ENCODE results near the gene RNPS1. TPM values are rescaled to one million over a fixed set of nuclear protein-coding genes. Genes with fewer than 3 reads are reported as not detected.
A peak's percentile ranks its signal among the peaks of the same experiment; 100 is the strongest.
"Not testable (repeated sequence)": the region's sequence is repeated elsewhere in the genome, so short reads cannot be mapped to it uniquely, and the experiment has no call there.

RNPS1 gene
- total RNA-seq, 1 experiment from 2014 or later: 164 TPM

- H3K4me1 ChIP-seq (replicated peaks): peaks cover 8% of the 10 kb centered on the region
- H3K36me3 ChIP-seq: peaks cover 98% of the 10 kb centered on the region
- H3K9me3 ChIP-seq (replicated peaks): no peaks in the 10 kb centered on the region
These were observed 11.3 kb downstream of the RNPS1 start for GRCh38 chr16:2256531-2257140.

GRCh38 chr16:2253293-2253692, 14.6 kb downstream of the RNPS1 start:
- DNase-seq (ENCODE audit: low read depth in 1 of 2, low spot score in 2 of 2): no peak
- no peak overlapping the region for H3K4me3 ChIP-seq
- no peaks in the 10 kb centered on the region for H3K9me3 ChIP-seq (replicated peaks)
- H3K27me3 ChIP-seq (replicated peaks): no peaks in the 10 kb centered on the region
- H3K27ac ChIP-seq: no peak overlapping the region
- peaks cover 77% of the 10 kb centered on the region for H3K36me3 ChIP-seq
- peaks cover 13% of the 10 kb centered on the region for H3K4me1 ChIP-seq (replicated peaks)

More at GRCh38 chr16:2256531-2257140, 11.3 kb downstream of the RNPS1 start:
- Histone ChIP-seq H3K27me3 (replicated peaks) (no peaks in the 10 kb centered on the region), H3K27ac (no peak overlapping the region), H3K4me3 (no peak overlapping the region)
- no peak for DNase-seq (ENCODE audit: low read depth in 1 of 2, low spot score in 2 of 2)

- H3K4me3 ChIP-seq: no peak overlapping the region
- no peak for DNase-seq (ENCODE audit: low read depth in 1 of 2, low spot score in 2 of 2)
- no peaks in the 10 kb centered on the region for H3K27me3 ChIP-seq (replicated peaks)
- H3K9me3 ChIP-seq (replicated peaks): no peaks in the 10 kb centered on the region
- peaks cover 76% of the 10 kb centered on the region for H3K36me3 ChIP-seq
- peaks cover 13% of the 10 kb centered on the region for H3K4me1 ChIP-seq (replicated peaks)
- H3K27ac ChIP-seq: no peak overlapping the region
These were observed 15.1 kb downstream of the RNPS1 start for GRCh38 chr16:2252806-2253148.

- H3K9me3 ChIP-seq (replicated peaks): no peaks in the 10 kb centered on the region
- DNase-seq (ENCODE audit: low read depth in 1 of 2, low spot score in 2 of 2): peak; percentile 97 to 98
- no peaks in the 10 kb centered on the region for H3K27me3 ChIP-seq (replicated peaks)
- H3K27ac ChIP-seq: peak within 1 kb of the TSS; percentile 31
- H3K4me3 ChIP-seq: peak within 1 kb of the TSS; percentile 76
- peaks cover 13% of the 10 kb centered on the region for H3K4me1 ChIP-seq (replicated peaks)
- H3K36me3 ChIP-seq: peaks cover 73% of the 10 kb centered on the region
These were observed 16.4 kb downstream of the RNPS1 start, which contains the start of gene ECI1 for GRCh38 chr16:2251296-2252111. Gene ECI1, minus strand, starts transcription at chr16:2251587. Its CDS starts 21 bp downstream, at chr16:2251566.

- H3K27ac ChIP-seq: peak overlapping the region; percentile 31
- peaks cover 13% of the 10 kb centered on the region for H3K4me1 ChIP-seq (replicated peaks)
- peak; percentile 38 to 47 for DNase-seq (ENCODE audit: low read depth in 1 of 2, low spot score in 2 of 2)
- H3K4me3 ChIP-seq: peak overlapping the region; percentile 76
- H3K9me3 ChIP-seq (replicated peaks): no peaks in the 10 kb centered on the region
- H3K36me3 ChIP-seq: peaks cover 73% of the 10 kb centered on the region
- H3K27me3 ChIP-seq (replicated peaks): no peaks in the 10 kb centered on the region
These were observed 17.2 kb downstream of the RNPS1 start for GRCh38 chr16:2250652-2251295.

- H3K4me3 ChIP-seq: no peak overlapping the region
- no peaks in the 10 kb centered on the region for H3K27me3 ChIP-seq (replicated peaks)
- DNase-seq (ENCODE audit: low read depth in 1 of 2, low spot score in 2 of 2): no peak
- H3K27ac ChIP-seq: no peak overlapping the region
- H3K4me1 ChIP-seq (replicated peaks): peaks cover 4% of the 10 kb centered on the region
- peaks cover 76% of the 10 kb centered on the region for H3K36me3 ChIP-seq
- no peaks in the 10 kb centered on the region for H3K9me3 ChIP-seq (replicated peaks)
These were observed 21.5 kb downstream of the RNPS1 start for GRCh38 chr16:2246301-2246885.

- DNase-seq (ENCODE audit: low read depth in 1 of 2, low spot score in 2 of 2): no peak
- Histone ChIP-seq H3K27me3 (replicated peaks) (no peaks in the 10 kb centered on the region), H3K4me1 (replicated peaks) (peaks cover under 1% of the 10 kb centered on the region), H3K4me3 (no peak overlapping the region), H3K27ac (no peak overlapping the region), H3K36me3 (peaks cover 76% of the 10 kb centered on the region), H3K9me3 (replicated peaks) (no peaks in the 10 kb centered on the region)
These were observed 22.8 kb downstream of the RNPS1 start for GRCh38 chr16:2244926-2245795.

- Histone ChIP-seq H3K27me3 (replicated peaks) (no peaks in the 10 kb centered on the region), H3K4me1 (replicated peaks) (no peaks in the 10 kb centered on the region), H3K27ac (no peak overlapping the region), H3K36me3 (peaks cover 81% of the 10 kb centered on the region), H3K9me3 (replicated peaks) (no peaks in the 10 kb centered on the region), H3K4me3 (no peak overlapping the region)
- DNase-seq (ENCODE audit: low read depth in 1 of 2, low spot score in 2 of 2): peak in 1 of 2 experiments; percentile 54
These were observed 23.6 kb downstream of the RNPS1 start for GRCh38 chr16:2244301-2244700.

GRCh38 chr16:2243781-2244180, 24.1 kb downstream of the RNPS1 start:
- Histone ChIP-seq H3K9me3 (replicated peaks) (no peaks in the 10 kb centered on the region), H3K36me3 (peaks cover 78% of the 10 kb centered on the region)

GRCh38 chr16:2243031-2243528, 24.8 kb downstream of the RNPS1 start:
- Histone ChIP-seq H3K4me3 (no peak overlapping the region), H3K27me3 (replicated peaks) (no peaks in the 10 kb centered on the region), H3K27ac (no peak overlapping the region), H3K9me3 (replicated peaks) (no peaks in the 10 kb centered on the region), H3K4me1 (replicated peaks) (no peaks in the 10 kb centered on the region), H3K36me3 (peaks cover 79% of the 10 kb centered on the region)
- no peak for DNase-seq (ENCODE audit: low read depth in 1 of 2, low spot score in 2 of 2)

More at GRCh38 chr16:2243781-2244180, 24.1 kb downstream of the RNPS1 start:
- no peak overlapping the region for H3K4me3 ChIP-seq
- H3K4me1 ChIP-seq (replicated peaks): no peaks in the 10 kb centered on the region
- no peak for DNase-seq (ENCODE audit: low read depth in 1 of 2, low spot score in 2 of 2)
- no peak overlapping the region for H3K27ac ChIP-seq
- H3K27me3 ChIP-seq (replicated peaks): no peaks in the 10 kb centered on the region

GRCh38 chr16:2242598-2242997, 25.3 kb downstream of the RNPS1 start:
- Histone ChIP-seq H3K27ac (no peak overlapping the region), H3K27me3 (replicated peaks) (no peaks in the 10 kb centered on the region), H3K4me1 (replicated peaks) (no peaks in the 10 kb centered on the region), H3K4me3 (no peak overlapping the region), H3K9me3 (replicated peaks) (no peaks in the 10 kb centered on the region), H3K36me3 (peaks cover 80% of the 10 kb centered on the region)
- no peak for DNase-seq (ENCODE audit: low read depth in 1 of 2, low spot score in 2 of 2)

- not testable (repeated sequence) for H3K27ac ChIP-seq; H3K9me3 ChIP-seq (replicated peaks); H3K27me3 ChIP-seq (replicated peaks); H3K4me3 ChIP-seq; H3K4me1 ChIP-seq (replicated peaks); DNase-seq (ENCODE audit: low read depth in 1 of 2, low spot score in 2 of 2)
- peaks cover 79% of the 10 kb centered on the region for H3K36me3 ChIP-seq
These were observed 27.6 kb downstream of the RNPS1 start for GRCh38 chr16:2240331-2240730.
